ENCODE data around the gene ENTHD1. TPM values are rescaled to one million over a fixed set of nuclear protein-coding genes. Genes with fewer than 3 reads are reported as not detected.

The ENTHD1 gene
- total RNA-seq, 2 experiments from 2014 or later, result 0.41 to 0.95 TPM

- POLR2A ChIA-PET, result no interaction called here
- no peak overlapping the region for H3K27ac Mint-ChIP-seq
- H3K4me3 Mint-ChIP-seq, result no peak overlapping the region
- CTCF ChIA-PET, result no interaction called here
- H3K36me3 Mint-ChIP-seq, result no peaks in the 10 kb centered on the region
- no peak for DNase-seq
- no peaks in the 10 kb centered on the region for H3K4me1 Mint-ChIP-seq (ENCODE audit: low read depth)
- no peaks in the 10 kb centered on the region for H3K9me3 Mint-ChIP-seq
- intact Hi-C loops (cut with micrococcal nuclease), result no loop called here
- no peaks in the 10 kb centered on the region for H3K27me3 Mint-ChIP-seq
Measured at GRCh38 chr22:39703928-39704639, 189.5 kb downstream of the ENTHD1 start.

GRCh38 chr22:39703091-39703490 lies 190.5 kb downstream of the ENTHD1 start:
- H3K27ac Mint-ChIP-seq, result no peak overlapping the region
- no peaks in the 10 kb centered on the region for H3K36me3 Mint-ChIP-seq
- no peaks in the 10 kb centered on the region for H3K4me1 Mint-ChIP-seq (ENCODE audit: low read depth)
- POLR2A ChIA-PET, result no interaction called here
- DNase-seq, result no peak
- no peaks in the 10 kb centered on the region for H3K27me3 Mint-ChIP-seq
- H3K4me3 Mint-ChIP-seq, result no peak overlapping the region
- intact Hi-C loops (cut with micrococcal nuclease), result no loop called here
- no peaks in the 10 kb centered on the region for H3K9me3 Mint-ChIP-seq
- CTCF ChIA-PET, result interaction anchor here (0.8 to 1.4 kb wide), 2 partner anchors 169 to 322 kb away, joined by 3 read pairs; no protein-coding TSS in a partner anchor

- Mint-ChIP-seq H3K4me1 (ENCODE audit: low read depth) (no peaks in the 10 kb centered on the region), H3K36me3 (no peaks in the 10 kb centered on the region), H3K27ac (no peak overlapping the region), H3K27me3 (no peaks in the 10 kb centered on the region), H3K4me3 (no peak overlapping the region), H3K9me3 (no peaks in the 10 kb centered on the region)
- POLR2A ChIA-PET, result no interaction called here
- no peak for DNase-seq
- CTCF ChIA-PET, result no interaction called here
- intact Hi-C loops (cut with micrococcal nuclease), result no loop called here
Measured at GRCh38 chr22:39700565-39700964, 193.0 kb downstream of the ENTHD1 start.

- intact Hi-C loops (cut with micrococcal nuclease), result no loop called here
- Mint-ChIP-seq H3K4me1 (ENCODE audit: low read depth) (no peaks in the 10 kb centered on the region), H3K27me3 (no peaks in the 10 kb centered on the region), H3K4me3 (no peak overlapping the region), H3K27ac (no peak overlapping the region), H3K9me3 (no peaks in the 10 kb centered on the region), H3K36me3 (no peaks in the 10 kb centered on the region)
- CTCF ChIA-PET, result no interaction called here
- DNase-seq, result no peak
- POLR2A ChIA-PET, result no interaction called here
Measured at GRCh38 chr22:39699631-39700360, 193.8 kb downstream of the ENTHD1 start.

GRCh38 chr22:39697790-39698430 lies 195.7 kb downstream of the ENTHD1 start:
- H3K4me1 Mint-ChIP-seq (ENCODE audit: low read depth), result no peaks in the 10 kb centered on the region
- H3K27me3 Mint-ChIP-seq, result peaks cover under 1% of the 10 kb centered on the region
- no peak overlapping the region for H3K4me3 Mint-ChIP-seq
- no peaks in the 10 kb centered on the region for H3K9me3 Mint-ChIP-seq
- no peaks in the 10 kb centered on the region for H3K36me3 Mint-ChIP-seq
- CTCF ChIA-PET, result no interaction called here
- no peak for DNase-seq
- H3K27ac Mint-ChIP-seq, result no peak overlapping the region
- POLR2A ChIA-PET, result no interaction called here
- intact Hi-C loops (cut with micrococcal nuclease), result no loop called here

GRCh38 chr22:39693943-39694500 lies 199.5 kb downstream of the ENTHD1 start:
- intact Hi-C loops (cut with micrococcal nuclease), result no loop called here
- ChIA-PET POLR2A (no interaction called here), CTCF (no interaction called here)
- no peak overlapping the region for H3K27ac Mint-ChIP-seq
- no peak overlapping the region for H3K4me3 Mint-ChIP-seq
- H3K27me3 Mint-ChIP-seq, result peaks cover 8% of the 10 kb centered on the region
- no peaks in the 10 kb centered on the region for H3K4me1 Mint-ChIP-seq (ENCODE audit: low read depth)
- no peak for DNase-seq
- no peaks in the 10 kb centered on the region for H3K36me3 Mint-ChIP-seq
- no peaks in the 10 kb centered on the region for H3K9me3 Mint-ChIP-seq

Other genes with a start within 250 kb of the ENTHD1 start
- gene GRAP2, start 7.3 kb upstream of the ENTHD1 start, total RNA-seq, result 10 to 100 TPM; 37.7 to 38.1 TPM
- 1 to 10 TPM in 1 of 2 experiments, under 1 TPM in 1; 0.86 to 1.1 TPM for gene TMA7B, start 66.6 kb upstream of the ENTHD1 start, total RNA-seq
- under 1 TPM; 0.26 to 0.41 TPM for gene FAM83F, start 101.2 kb upstream of the ENTHD1 start, total RNA-seq